HG03039 (cell line): Measurements from ENCODE around the gene TMEM196.
"Not testable (repeated sequence)": the region's sequence is repeated elsewhere in the genome, so short reads cannot be mapped to it uniquely, and the experiment has no call there.

Source experiments
- ATAC-seq: cut with Tn5 transposase; IDR thresholded peaks from one replicate; pipeline ENCODE4 v1.9.1; 2021; ENCODE audit warnings: mild to moderate bottlenecking, moderate library complexity; ENCODE audit not compliant: unreplicated experiment

The TMEM196 gene

DNA sequence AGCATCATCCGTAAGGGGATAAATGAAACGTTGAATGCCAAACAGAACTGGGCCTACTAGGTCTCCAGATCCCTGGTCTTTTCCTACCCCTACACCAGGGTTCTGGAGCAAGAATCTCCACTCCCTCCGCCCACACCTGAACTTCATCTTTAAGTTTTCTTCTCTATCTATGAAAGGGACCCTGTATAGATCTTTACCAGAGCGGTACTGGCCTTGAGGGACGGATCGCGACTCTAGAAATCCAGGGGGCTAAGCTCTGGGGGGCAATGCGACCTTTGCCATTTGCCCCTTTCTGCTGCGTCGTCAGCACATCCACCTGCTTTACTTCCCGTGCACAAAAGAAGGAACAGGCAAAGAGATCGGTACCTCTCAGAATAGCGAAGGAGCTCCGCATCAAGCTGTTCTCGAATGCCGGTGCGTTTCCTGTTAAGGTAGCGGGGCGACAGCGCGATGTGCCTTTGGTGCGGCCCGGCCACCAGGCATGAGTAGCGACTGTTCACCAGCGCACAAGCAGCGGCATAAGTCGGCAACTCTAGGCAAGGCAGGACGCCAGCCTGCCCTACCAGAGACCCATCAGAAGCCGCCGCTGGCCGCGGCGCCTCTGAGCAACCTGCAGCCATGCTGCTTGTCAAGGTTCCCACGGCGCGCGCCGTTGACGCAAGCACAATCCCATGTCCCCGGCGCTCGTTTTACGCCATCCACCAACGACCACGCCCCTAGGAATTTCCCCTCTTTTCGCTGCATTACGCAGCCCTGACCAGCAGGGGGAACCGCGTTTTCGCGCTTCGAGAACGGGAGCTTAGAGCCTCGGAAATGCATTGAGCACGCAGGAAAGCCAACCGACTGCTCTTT, 64.8 kb downstream of the TMEM196 start, which contains the start of gene POLR1F:
POLR1F (minus strand) TSS at position 641 of the 852 bp plus-strand sequence; CDS start at position 620, 21 bp downstream.
- ATAC-seq, result peak; percentile 99

DNA sequence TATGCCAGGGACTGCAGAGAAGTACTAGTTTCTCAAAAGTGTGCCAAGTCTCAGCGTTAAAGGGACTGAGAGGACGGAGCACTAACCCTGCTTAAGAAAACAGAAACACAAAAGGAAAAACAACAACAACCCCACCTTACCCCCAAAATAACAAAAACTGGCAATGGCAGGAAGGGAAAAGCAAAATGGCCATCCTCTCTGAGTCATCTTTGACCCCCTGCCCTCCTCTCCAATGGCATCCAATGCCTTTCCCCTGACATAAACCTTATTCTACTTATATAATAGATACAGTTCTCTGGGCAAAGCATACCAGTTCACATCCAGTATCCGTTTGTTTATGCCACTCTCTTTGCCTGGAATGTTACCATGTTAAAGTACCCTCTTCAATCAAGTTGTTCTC, 66.2 kb downstream of the TMEM196 start:
- ATAC-seq, result no peak

DNA sequence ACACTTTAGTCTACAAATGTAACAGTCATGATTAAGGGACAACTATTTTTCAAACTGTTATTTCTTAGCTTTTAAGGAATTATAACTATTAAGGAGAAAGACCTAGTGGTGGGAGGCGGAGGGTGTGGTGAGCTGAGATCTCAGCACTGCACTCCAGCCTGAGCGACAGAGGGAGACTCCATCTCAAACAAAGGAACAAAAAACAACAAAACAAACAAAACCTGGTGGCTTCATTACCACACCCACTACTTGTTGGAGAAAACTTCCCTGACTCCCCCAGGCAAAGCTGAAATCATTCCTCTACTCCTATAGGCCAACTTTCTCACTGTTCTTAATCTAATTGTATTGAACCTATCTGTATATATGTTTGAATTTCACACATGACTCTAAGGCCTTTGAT, 67.8 kb downstream of the TMEM196 start:
- ATAC-seq, result no peak

DNA sequence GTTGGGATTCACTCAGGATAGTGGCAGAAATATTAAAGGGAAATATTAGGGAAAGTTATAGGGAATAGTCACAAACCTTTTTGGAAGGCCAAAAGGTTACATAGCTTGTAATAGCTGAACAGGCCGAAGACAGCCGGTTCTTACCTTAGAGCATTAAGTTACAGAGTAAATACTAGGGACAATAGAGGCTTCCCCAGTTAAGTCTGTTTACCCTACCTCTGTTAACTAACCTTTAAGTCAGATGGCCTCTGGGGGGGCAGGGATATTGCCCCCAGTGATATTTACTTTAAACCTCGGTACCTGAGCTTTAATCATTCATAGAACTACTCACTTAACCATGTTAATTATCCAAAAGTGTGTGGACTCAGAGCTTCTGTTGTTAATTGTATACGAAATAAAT, 71.9 kb downstream of the TMEM196 start:
- ATAC-seq, result no peak

DNA sequence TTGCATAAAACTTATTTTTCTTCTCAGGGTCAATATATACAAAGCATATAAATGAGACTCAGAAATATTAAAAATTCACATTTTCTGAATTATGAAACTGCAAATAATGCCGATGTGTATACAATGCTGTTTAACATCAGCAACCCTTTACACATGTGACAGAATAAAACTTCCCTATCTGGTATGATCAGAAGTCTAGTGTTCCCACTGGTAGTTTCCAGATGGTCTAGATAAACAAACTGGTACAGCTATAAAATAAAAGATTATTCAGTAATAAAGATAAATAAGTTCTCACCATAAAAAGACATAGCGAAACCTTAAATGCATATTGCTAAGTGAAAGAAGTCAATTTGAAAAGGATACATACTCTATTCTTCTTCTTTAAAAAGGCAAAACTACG, 72.5 kb downstream of the TMEM196 start:
- ATAC-seq, result no peak

DNA sequence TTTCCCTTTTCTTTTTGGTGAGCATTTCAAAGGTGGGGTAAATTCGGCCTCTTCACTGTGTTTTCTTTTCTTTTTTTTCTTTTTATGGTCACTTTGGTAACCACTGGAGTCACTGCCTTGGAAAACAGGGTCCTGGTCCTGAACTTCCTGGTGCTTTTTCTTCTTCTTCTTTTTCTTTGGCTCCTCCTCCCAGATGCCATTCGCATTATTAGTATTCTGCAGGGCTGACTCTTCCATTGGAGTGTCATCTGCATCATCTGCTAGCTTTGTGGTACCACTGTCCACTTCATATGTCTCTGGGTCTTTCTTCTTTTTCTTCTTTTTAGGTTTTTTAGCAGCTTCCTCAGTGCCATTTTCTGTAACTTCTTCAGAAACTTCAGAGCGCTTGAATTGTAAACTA, 75.1 kb downstream of the TMEM196 start:
- ATAC-seq, result no peak

DNA sequence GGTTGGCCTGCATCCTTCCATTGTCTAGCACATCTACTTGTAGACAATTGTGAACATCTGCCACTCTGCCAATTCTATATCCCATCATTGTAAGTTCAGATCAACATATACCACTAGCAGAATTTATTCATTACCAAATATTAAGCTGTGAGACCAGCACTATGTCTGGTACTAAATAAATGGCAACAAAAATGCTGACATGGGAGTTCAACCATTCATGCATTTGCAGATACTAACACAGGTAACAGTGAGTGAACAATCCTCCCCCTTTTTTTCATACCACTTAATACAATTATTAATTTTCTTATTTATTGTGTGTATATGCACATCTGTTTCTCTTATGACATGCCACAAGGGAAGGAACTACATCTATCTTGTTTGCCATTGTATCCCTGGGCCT, 76.5 kb downstream of the TMEM196 start:
- no peak for ATAC-seq

DNA sequence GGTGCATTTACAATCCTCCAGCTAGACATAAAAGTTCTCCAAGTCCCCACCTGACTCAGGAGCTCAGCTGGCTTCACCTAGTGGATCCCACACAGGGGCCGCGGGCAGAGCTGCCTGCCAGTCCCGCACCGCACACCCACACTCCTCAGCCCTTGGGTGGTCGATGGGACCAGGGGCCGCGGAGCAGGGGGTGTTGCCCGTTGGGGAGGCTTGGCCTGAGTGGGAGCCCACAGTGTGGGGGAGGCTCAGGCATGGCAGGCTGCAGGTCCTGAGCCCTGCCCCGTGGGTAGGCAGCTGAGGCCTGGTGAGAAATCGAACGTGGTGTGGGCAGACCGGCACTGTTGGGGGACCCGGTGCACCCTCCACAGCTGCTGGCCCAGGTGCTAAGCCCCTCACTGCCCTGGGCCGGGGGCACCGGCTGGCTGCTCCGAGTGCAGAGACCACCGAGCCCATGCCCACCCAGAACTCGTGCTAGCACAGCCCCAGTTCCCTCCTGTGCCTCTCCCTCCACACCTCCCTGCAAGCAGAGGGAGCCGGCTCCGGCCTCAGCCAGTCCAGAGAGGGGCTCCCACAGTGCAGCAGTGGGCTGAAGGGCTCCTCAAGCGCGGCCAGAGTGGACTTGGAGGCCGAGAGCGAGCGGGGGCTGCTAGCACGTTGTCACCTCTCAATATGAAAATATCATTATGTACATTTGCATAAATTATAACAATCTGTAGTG, 81.1 kb downstream of the TMEM196 start:
- ATAC-seq, result no peak

DNA sequence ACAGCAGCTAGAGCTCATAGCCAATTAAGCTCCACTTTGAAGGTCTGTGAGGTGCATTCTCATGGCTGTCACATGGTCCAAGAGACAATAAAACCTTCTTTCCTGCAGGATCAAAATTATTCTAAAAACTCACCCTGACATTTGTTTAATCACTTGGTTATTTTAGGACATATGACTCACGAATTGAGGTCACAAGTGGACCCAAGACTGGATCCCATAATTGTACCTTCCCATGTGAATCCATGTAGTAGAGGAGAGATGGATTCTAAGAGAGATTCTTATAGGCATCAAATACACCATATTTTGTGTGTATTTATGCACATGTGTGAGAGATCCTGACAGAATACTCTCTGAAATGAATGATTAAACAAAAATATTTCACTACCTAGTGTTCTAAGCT, 82.7 kb downstream of the TMEM196 start:
- ATAC-seq, result no peak

DNA sequence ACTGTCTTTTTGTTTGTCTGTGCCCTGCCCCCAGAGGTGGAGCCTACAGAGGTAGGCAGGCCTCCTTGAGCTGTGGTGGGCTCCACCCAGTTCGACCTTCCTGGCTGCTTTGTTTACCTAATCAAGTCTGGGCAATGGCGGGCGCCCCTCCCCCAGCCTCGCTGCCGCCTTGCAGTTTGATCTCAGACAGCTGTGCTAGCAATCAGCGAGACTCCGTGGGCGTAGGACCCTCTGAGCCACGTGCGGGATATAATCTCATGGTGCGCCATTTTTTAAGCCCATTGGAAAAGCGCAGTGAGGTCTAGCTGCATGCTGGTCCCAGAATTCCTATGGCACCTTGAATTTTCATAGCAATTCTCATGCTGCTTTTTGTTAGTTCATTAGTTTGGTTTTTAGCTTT, 84.3 kb downstream of the TMEM196 start:
- ATAC-seq, result not testable (repeated sequence)

DNA sequence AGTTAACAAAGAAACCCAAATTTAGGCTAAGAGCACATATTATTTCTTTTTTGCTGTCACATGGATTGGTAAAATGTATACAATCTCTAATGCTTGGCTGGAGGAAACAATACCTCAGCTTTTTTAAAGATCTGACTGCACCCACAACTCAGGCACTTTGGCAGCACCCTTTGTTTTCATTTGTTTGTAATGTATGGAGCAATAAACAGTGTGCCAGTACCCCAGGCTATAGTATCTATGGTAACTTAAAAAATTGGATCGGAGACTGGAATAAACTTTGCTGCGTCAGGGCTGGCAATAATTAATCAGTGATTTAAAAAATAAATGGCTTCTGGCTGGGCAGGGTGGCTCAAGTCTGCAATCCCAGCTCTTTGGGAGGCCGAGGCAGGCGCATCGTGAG, 91.8 kb downstream of the TMEM196 start:
- ATAC-seq, result no peak

DNA sequence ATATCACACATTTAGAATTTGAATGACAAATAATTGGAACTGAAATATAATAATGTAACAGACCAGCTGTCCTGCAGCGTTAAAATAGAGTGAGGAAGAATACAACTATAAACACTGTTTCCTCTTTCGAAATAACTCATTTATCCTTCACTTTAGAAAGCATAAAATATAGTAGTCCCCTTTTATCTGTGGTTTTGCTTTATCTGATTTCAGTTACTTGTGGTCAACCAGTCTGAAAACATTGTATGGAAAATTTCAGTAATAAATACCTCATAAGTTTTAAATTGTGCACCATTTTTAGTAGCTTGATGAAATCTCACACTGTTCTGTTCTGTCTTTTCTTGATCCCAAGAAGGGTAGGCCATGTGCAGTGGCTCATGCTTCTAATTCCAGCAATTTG, 96.2 kb downstream of the TMEM196 start:
- ATAC-seq, result peak; percentile 82

DNA sequence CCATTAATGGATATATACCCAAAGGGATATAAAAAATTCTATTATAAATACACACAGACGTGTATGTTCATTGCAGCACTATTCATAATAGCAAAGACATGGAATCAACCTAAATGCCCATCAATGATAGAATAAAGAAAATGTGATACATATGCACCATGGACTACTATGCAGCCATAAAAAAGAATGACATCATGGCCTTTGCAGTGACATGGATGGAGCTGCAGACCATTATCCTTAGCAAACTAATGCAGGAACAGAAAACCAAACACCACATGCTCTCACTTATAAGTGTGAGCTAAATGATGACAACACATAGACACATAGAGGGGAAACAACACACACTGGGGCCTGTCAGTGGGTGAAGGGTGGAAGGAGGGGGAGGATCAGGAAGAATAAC, 97.6 kb downstream of the TMEM196 start:
- no peak for ATAC-seq

DNA sequence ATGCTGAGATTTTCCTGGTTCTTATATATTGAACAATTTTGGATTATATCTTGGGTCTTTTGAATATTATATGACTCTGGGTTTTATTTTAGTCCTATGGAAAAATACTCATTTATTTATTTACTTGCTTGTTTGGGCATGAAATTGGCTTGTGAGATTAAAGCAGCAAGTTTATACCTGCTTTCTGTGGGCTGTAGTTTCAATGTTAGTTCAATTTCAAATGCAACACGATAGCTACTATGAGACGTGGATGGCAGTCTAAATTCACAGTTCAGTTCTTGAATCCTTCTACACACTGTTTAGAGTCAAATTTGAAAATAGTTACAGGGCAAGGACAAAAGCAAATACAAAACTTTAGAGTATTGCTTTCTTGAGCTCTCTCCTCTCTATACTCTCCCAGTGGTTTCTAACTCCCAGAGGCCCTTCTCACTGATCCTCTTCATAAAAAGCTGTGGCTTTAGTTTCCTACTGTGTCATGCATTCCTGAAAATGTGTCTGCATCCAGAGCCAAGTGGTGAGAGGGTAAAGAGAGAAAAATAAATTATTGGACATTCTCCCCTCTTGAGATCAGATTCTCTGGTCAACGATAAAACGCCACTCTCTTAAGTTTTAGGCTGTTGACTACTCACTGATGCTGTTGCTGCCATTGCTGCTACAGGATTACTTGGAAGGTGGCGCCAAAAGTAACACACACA, 99.0 kb downstream of the TMEM196 start:
- no peak for ATAC-seq

DNA sequence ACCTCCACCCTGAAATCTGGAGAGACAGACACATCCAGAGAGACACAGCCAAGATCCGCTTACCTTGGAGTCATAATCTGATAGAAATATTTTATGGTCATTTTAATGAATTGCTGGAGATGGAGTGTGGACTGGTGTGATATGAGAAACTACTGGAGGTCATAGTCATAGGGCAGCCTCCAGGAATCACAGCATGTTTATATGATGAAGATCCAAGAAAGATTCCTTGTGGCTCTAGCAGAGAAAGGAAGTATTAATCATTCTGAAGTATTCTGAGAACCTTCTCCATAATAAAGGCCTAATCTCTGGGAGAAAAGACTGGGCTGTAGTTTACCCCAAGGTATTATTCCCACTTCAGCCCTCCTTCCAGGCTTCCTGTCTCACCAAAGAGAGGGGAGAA, 102.6 kb downstream of the TMEM196 start:
- no peak for ATAC-seq
